SKM-1 treated with dmso at 0.1 percent for 144 hours (cell line): Measurements from ENCODE around the gene RPGR.

Source experiments
- DNase-seq: peaks from one replicate; lab custom pipeline; 2025; ENCODE audit not compliant: unreplicated experiment; lab: John Stamatoyannopoulos, UW

The RPGR gene, protein sequence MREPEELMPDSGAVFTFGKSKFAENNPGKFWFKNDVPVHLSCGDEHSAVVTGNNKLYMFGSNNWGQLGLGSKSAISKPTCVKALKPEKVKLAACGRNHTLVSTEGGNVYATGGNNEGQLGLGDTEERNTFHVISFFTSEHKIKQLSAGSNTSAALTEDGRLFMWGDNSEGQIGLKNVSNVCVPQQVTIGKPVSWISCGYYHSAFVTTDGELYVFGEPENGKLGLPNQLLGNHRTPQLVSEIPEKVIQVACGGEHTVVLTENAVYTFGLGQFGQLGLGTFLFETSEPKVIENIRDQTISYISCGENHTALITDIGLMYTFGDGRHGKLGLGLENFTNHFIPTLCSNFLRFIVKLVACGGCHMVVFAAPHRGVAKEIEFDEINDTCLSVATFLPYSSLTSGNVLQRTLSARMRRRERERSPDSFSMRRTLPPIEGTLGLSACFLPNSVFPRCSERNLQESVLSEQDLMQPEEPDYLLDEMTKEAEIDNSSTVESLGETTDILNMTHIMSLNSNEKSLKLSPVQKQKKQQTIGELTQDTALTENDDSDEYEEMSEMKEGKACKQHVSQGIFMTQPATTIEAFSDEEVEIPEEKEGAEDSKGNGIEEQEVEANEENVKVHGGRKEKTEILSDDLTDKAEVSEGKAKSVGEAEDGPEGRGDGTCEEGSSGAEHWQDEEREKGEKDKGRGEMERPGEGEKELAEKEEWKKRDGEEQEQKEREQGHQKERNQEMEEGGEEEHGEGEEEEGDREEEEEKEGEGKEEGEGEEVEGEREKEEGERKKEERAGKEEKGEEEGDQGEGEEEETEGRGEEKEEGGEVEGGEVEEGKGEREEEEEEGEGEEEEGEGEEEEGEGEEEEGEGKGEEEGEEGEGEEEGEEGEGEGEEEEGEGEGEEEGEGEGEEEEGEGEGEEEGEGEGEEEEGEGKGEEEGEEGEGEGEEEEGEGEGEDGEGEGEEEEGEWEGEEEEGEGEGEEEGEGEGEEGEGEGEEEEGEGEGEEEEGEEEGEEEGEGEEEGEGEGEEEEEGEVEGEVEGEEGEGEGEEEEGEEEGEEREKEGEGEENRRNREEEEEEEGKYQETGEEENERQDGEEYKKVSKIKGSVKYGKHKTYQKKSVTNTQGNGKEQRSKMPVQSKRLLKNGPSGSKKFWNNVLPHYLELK

DNA sequence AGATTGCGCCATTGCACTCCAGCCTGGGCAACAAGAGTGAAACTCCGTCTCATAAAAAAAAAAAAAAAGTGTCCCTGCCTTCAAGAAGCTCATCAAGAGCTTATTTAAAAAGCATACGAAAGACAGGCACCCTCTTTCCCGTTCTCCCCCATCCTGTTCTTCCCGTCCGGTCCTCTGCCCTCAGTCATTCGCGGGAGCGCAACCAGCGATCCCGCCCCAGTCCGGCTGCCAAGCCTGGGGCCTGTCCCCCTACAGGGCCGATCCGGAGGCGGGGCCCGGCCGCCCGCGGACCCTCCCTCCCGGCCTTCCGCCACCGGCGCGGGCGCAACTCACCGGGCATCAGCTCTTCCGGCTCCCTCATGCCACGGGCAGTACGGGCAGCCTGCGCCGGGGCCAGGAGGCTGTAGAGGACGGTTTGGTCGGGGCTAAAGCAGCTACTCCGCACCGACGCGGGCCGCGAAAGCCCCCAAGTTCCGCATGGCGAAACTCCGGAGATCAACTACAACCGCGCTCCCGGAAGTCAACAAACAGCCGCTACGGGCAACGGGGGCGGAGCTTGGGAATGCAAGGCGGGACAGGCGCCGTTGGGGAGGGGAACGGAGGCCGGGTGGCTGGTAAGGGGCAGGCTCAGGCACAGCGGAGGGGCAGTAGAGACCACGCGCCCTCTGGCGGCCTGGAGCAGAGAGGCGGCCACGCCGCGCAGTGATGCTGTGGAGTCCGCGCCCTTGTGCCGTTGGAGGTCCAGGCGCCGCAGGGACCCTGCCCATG is at the start of gene RPGR:
Gene RPGR, minus strand, starts transcription at position 503 of the 768 bp plus-strand sequence. Its CDS starts 142 bp downstream, at position 361.
- DNase-seq: peak; percentile 82

DNA sequence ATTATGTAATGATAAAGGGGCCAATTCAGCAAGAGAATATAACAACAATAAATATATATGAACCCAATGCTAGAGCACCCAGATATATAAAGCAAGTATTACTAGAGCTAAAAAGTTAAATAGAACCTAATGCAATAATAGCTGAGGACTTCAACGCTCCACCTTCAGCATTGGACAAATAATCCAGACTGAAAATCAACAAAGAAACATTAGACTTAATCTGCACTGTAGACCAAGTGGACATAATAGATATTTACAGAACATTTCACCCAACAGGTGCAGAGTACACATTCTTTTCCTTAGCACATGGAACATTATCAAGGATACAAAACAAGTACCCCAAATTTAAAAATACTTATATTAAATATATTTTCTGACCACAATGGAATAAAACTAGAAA is 49.4 kb upstream of the RPGR start:
- DNase-seq: no peak

DNA sequence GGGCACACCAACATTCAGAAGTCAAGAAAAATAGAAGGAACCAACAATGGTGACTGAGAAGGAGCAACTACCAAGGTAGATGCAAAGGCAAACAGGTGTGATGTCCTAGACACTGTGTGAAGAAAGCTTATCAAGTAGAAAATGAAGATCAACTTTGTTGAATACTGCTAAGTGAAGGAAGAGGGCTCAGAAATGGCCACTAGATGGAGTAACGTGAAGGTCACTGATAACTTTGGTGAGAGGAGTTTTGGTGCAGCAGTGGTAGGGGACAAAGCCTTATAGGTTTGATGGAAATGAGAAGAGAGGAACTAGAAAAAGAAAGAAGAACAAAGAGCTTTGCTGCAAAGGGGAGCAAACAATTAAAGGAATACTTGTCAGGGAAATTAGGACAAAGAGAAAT is 48.6 kb upstream of the RPGR start:
- DNase-seq: no peak

DNA sequence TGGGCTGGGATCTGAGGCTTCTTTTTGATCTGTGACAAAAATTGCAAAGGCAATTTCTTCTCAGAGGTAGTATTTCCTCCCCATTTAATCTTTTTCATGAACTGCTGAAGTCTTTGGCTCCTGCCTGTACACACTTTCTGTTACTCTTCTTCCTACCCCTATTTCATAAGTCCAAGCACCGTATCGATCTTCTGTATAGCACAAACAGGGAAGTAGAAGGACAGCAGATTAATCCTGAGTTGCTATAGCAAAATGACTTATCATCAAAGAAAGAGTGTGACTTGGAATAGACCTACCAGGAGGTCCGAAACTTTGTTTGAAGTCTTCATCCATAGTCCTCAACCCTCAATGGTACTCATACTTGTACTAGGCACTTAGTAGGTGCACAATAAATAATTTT is 47.1 kb upstream of the RPGR start:
- no peak for DNase-seq

DNA sequence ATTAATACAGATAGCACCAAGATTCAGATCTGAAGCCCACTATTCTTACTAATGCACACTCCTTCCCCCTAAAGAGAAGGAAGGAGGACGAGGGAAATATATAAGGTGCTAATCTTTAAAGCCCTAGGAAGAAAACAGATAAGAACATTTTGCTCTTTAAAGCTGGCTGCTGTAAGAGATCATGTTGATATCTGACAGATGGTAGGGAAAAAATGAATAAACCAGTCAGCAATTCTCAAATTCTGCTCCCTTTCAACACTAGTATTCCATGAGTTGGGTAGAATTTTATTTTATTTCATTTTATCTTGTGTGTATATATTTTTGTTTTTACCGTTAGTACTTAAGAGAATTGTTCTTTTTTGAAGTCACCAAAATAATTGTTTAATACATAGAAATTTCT is 44.3 kb upstream of the RPGR start:
- DNase-seq: no peak

DNA sequence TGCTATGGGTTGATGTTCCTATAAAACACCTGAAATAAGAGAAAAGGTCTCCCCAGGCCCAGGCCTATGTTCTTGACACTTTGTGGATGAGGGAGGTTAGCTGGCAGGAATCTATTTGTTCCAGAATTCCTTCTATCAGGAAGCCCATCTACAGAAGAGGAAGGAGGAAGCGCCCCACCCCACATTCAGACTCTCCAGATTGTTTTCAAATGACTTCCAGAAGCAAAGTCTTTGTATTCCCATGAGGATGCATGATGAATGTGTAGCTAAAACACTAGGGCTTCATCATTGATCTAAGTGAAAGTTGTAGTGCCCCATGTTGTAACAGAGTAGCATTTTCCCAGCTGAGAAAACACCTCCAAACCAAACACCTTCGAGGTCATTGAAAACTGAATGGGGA is 41.5 kb upstream of the RPGR start:
- no peak for DNase-seq

DNA sequence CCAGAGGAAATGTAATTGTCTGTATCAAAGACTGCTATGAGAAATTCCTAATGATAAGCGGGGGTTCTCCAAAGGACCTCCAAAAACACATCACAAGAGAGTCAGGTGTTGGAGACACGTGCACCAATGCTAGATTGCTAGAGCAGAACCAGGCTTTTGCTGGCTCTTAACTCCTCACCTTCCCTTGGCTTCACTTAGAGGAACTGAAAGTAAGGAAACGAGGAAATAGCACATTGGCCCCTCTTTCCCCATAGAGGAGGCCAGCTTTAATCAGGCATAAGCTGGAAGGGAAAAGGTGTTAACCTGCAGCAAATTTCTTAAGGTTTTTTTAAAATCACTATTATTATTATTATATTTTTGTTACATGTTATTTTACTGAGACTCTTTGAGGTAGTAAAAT is 38.6 kb upstream of the RPGR start:
- DNase-seq: peak; percentile 50

DNA sequence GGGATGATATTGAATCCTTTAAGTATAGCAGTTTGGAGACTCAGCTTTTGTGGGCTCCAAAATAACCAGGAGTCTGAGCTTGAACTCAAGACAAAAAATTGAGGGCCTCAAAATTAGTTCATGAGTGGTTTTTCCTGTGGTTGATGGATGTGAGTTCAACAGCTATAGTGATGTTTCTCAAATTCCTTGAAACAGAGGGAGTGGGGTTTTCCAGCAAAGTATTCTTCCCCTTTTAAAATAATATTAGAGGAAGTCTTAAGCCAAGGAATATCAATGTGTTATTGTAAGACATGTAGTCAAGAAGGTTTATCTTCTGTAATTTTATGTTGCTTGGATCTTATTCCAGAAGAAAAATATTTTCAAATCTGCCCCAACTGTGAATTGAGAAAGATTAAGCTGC is 35.7 kb upstream of the RPGR start:
- no peak for DNase-seq

DNA sequence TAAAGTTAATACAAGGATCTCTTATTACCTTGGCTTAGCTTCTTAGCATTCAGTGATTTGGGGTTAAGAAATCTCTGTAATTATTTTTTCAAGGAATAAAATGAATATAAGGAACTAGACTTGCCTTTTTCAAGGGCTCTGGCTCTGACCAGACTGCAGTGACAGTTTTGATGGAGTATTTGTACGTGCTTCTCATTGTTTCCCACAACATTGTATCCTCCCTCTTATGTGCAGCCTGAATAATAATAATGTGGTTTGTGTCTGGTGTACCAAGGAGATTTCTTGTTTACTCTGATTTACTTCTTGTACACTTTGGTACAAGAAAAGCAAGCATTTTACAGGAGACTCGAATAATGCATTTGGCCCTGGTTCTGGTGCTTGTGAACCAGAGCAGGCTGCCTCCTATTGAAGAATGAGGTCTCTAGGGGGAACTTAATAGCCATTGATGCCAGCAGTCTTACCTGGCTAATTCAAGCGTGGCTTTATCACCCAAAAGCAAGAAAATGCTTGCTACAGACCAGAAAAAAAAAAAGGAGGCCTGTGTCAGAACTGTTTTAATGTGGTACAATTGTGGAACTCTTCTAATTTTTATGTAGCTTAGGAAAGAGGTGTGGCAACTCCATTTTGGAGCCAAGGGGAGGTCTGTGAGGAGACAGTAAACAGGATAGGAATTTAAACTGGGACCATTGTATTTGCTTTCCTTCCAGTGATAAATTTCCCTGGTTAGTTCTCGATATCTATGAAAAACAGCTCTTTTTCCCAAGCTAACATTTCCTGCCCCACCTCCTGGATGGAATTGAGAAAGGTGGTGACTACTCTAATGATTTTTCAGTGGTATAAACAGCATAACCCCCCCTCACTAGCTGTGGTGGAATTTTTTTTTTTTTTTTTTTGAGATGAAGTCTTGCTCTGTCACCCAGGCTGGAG is 30.7 kb upstream of the RPGR start:
- DNase-seq: no peak

DNA sequence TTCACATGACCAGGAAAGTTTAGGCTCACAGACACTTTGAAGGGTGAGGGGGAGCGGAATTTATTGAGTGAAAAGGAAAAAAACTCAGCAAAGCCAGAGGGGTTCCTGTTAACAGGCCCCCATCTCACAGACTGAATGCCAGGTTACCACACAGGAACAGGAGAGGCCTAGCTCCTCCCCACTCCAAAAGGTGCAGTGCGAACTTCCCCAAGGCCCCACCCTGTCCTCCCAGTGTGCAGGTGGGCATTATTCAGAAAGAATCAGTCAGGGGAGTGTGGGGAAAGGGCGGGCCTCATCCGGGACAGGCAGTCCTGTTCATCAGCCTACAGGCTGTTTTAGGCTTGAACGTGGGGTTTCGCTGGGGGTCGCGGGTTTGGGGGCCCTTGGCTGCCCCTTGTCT is 29.1 kb upstream of the RPGR start:
- DNase-seq: no peak

DNA sequence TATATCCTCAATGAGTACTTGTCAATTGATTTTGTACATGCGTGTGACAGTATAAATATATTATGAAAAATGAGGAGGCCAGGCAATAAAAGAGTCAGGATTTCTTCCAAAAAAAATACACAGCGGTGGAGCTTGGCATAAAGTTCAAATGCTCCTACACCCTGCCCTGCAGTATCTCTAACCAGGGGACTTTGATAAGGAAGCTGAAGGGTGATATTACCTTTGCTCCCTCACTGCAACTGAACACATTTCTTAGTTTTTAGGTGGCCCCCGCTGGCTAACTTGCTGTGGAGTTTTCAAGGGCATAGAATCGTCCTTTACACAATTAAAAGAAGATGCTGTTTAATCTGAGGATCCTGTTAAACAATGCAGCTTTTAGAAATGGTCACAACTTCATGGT is 25.1 kb upstream of the RPGR start, which contains the start of gene OTC:
Gene OTC, plus strand, starts transcription at position 243 of the 400 bp plus-strand sequence. Its CDS starts 93 bp downstream, at position 336.
- no peak for DNase-seq

DNA sequence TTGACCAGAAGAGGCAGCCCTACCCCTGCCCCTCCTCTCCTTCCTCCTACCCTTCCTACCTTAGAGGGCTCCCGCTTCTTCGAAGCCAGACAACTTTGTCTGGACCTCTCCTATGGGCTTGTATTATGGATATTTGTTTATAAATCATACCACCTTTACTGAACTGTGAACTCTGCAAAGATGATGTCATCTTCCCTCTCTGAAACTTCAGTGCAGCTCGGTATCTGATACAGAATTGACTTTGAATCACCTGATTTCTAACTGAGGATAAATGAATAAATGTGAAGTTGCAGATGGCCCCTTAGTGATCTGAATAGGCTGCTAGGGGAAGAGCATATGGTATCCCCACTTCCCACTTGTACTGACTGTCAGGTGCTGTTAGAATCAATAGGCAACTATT is 24.0 kb upstream of the RPGR start:
- no peak for DNase-seq

DNA sequence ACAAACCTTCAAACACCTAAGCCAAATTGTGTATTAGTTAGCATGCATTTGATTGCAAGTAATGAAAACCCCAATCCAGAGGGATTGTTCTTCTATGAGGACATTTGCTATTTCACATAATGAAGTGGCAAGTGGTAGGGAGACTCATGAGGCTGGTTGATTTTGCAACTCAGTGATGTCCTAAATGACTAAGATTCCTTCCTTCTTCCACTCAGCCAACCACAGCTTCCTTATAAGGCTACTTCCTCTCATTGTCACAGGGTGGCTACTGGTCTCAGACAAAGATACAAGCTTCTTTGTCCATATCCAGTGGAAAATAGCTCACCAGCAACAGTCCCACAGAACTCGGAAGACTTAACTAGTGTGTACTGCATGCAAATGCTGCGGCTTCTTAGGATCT is 19.8 kb upstream of the RPGR start:
- peak; percentile 88 for DNase-seq

DNA sequence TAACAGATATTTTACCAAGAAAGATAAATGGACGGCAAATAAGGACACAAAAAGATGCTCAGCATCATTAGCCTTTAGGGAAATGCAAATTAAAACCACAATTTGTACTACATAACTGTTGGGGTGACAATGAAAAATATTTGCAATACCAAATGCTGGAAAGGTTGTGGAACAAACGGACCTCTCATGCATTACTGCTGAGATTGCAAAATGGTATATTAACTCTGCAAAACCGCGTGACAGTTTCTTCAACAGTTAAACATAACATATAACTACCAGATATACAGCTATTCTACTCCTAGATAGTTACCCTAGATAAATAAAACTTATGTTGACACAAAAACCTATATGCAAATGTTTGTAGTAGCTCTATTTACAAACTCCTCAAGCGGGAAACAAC is 18.8 kb upstream of the RPGR start:
- DNase-seq: no peak

DNA sequence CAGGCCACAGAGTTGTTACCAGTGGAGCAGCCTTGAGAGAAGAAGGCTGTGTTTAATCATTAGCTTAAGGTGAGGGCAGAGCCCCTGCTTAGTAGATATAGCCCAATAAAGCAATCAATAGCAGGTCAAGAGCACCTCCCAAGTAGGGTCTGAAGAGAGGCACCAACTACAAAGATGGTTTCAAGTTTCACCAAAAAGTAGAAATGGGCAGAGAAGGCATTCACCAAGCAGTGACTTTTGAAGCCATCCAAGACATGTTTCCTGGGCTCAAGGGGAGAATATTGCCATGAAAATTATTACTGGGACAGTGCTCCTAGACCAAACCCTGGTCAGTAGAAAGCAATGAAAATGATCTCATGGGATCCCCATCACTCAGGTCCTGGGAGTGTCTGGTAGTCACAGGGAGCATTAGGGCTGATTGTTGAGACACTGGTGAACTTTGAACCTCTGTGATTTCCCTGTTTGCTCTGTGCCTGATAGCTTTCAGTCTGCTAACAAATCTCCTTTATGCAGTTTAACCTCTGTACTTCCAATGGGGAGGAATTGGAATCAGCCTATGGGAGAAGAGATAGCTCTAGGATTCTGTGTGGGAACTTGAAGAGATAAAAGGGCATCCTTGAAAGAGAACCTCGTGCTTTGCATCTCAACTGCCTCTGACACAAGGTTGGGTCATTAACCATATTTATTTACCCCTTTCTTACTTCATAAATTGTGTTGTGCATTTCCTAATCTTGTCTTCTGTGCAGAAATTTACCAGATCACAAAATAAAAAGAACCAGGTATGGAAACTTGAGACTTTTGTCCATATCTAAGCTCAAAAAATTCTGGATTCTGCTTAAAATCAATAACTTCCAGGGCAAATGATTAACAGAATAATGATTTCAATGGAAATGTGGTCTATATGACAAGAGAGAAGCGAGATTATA is 15.8 kb upstream of the RPGR start:
- DNase-seq: no peak

DNA sequence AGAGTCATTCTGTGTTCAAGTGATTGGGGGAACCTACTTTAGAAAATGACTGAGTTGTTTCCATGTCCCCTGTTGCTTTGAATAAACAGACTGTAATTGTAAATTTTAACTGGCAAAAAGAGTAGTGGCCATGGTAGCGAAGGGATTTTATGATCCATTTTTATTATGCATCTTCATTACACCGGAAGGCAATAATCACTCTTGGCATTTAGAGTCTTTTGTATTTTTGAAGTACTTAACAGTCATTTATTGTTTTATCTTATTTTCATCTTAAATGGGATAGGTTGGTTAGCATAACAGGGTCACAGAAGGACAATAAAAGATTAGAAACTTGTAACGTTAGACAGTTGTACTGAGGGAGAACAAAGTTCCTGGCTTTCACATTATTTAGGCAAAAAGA is 14.1 kb upstream of the RPGR start:
- no peak for DNase-seq

DNA sequence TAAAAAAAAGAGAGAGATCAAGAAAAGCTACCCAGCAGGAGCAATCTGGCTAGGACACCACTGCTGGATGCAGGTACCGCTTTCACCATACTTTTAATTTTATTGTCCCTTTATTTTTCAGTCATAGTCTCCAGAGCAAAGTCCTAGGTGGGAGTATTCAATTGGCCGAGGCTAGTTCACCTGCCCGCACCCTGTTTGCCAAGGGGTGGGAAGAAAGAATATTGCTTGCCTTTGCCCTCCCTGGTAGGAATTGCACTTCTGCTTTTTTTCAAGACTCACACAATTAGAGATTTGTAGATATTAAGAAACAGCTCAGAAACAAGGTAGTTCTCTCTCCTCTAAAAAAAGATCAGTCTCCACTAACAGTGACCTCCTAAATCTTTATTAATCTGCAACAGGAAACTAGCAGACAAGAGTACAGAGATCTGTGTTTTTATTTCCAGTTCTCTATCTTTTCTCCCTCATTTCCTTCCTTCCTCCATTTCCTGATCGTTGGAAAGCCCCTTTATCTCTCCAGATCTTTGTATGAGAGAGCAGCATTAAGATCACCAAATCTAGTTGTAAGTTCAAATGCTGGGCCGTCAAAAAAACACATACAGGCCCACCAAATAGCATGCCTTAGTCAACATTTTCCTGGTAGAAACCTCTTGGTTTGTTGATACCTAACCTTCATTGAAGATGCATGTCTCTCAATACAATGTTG is 9.4 kb upstream of the RPGR start:
- peak; percentile 2 for DNase-seq

DNA sequence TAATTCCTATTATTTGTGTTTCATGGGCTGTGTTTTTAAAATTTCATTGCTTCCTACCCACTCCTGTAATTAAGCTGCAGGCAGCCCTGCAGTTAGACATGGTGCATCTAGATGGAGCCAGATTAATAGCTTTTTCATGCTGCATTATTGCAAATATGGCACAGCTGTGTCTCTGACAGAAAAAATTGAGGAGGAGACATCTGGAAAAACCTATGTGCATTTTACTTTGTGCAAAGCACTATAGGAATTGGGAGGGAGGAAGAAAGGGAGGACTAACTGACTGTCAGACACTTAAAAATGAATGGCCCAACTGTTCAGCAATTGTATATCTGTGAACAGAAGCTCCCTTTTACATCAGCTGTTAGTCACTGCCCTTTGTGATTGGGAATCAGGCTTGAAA is 8.1 kb upstream of the RPGR start:
- DNase-seq: no peak
